HG03469 (cell line): Measurements from ENCODE around the gene PPP2R5E.
A peak's percentile ranks its signal among the peaks of the same experiment; 100 is the strongest.

Experiments used
- ATAC-seq: cut with Tn5 transposase; IDR thresholded peaks from one replicate; pipeline ENCODE4 v1.9.1; 2021; ENCODE audit warnings: mild to moderate bottlenecking, moderate library complexity, moderate number of reproducible peaks; ENCODE audit not compliant: unreplicated experiment

Gene PPP2R5E

DNA sequence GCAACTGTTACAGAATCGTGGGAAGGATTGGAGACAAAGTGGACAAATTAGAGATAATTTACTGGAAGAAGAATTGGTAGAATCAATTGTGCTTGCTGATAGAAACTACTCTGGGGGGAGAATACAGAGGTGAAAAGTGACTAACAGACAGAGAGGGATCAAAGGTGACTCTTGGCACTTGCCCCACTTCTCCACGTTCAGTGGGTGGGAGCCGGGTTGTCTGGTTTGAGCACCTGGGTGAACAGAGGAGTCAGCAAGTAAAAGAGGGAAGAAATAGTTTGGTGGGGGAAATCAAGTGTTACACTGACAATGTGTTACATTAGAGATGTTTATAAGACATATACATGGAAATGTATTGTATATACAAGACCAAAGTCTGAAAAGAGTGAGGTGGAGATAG, 69.1 kb downstream of the PPP2R5E start:
- ATAC-seq = no peak

DNA sequence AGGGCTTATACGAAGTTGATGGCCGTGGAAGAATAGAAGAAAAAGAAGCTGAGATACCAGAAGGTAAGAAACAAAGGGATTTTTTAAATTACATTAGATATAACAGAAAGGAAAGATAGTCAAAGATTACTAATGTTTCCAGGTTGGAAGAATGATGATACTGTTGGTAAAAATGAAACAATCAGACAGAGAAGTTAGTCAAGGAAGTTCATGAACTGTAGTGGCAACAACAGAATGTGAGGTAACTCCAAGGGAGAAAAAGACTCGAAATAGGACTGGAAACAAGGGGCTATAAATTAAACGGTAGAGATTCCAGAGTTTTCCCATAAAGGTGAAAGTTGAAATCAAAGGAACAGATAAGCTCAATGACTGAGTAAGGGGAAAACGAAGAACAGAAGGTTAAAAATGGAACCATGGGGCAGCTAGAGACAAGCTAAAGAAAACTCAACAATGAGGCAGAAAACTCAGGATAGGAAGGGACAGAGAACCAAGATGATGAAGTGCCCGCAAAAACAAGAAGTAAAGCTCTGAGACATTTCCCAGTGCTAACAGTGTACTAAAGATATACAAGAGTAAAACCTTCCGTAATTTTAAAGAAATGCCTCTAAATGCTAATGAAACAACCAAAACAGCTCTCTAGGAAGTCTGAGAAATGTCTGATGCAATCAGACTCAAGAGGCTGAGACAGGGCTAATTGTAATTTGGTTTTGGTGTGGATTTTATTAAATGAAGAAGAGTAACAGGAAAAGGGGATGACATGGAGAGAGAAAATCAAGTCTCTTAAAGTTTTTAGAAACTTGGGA, 70.0 kb downstream of the PPP2R5E start:
- ATAC-seq = no peak

- peak; percentile 88 for ATAC-seq
These were observed 72.0 kb downstream of the PPP2R5E start for GRCh38 chr14:63470962-63471793.

DNA sequence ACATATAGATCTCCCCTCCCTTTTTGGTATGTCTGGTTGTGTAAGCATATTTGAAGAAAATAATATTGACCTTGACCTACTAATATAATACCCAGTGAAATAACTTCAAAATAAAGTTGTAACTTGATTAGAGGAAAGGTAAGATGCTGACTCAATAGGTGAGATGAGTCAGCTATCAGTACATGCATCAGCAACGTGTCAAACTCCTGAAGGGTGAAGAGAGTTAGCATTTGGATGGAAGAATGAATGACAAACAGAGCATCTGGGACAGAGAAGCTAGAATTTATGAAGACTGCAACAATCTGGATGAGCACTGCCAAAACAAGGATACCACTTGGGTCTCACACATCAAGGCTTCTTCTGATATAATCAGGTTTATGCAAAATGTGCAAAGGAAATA, 74.9 kb downstream of the PPP2R5E start:
- no peak for ATAC-seq

- ATAC-seq = no peak
These were observed 75.6 kb downstream of the PPP2R5E start for GRCh38 chr14:63467440-63468072.

DNA sequence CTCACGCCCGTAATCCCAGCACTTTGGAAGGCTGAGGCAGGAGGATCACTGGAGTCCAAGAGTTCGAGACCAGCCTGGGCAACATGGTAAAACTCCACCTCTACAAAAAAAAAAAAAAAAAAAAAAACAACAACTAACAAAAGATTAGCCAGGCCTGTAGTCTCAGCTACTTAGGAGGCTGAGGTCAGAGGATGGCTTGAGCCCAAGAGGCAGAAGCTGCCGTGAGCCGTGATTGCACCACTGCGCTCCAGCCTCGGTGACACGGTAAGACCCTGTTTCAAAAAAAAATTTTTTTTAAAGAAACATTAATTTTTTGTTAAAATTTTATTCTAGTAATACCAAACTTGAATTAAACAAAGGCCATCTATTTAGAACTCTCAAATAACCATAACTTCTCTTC, 77.8 kb downstream of the PPP2R5E start:
- no peak for ATAC-seq

DNA sequence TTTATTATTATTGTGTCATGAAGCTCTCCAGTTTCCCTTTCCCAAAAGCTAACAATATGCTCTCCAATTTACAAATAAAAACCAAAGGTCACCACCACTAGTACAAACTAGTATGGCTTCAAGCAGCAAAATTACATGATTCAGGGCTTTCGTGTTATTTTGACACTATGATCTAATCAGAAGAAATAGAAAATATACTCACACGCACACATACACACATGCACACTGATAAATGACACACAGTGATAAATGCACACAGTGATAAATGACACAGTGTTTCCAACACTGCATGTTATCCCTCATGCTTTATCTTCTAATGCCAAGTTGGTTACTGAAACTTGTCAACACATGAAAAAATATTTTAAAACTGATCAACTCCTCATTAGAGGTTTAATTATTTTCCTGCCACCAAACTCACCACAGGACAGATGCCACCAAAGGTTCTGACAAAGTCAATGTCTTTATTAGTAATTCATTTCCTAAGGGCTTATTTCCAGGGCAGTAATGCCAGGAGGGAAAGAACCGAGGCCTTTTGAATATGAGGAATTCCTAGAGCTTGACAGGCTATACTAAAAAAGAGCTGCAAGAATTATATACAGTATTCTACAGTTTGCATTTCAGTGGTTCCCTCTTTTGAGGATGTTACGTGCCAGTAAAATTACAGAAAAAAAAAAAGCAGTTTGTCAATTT, 82.4 kb downstream of the PPP2R5E start:
- ATAC-seq = no peak

DNA sequence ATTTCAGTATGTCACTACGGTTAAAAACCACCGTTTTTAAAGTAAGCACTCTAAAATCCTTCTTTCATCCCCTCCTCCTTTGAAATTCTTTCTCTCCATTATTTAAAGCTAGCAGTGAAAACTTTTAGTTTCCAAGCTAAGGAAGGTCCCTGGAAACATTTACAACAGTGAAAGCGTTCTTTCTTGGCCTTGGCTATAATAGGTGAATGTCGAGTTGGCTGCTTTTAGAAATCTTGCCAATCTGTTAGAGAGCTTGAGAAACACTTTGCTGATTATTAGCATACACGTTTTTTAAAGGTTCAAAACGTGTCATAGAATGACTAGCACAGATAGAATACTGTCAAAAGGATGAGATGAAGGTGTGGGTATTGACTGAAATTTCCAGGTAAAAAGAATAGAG, 83.4 kb downstream of the PPP2R5E start:
- ATAC-seq = no peak

GRCh38 chr14:63457498-63457897, 85.7 kb downstream of the PPP2R5E start:
- ATAC-seq = no peak

- no peak for ATAC-seq
These were observed 88.1 kb downstream of the PPP2R5E start for GRCh38 chr14:63454863-63455622.

DNA sequence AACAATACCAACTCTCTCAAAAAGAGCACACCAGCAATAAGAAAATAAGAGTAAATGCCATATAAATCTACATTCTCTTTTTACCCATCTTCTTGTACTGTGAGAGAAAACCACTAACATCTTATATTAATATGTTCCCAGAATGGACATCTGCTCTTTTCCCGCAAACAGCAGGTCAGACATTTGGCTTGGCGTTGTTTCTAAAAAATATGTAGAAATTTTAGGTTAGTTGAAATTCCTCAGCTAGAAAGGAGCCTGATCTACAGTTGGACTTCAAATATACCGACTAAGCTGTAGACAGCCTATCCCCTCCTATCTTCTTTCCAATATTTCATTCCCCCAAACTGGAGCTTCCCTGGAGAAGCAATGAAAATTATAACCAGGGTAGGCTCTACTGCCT, 88.7 kb downstream of the PPP2R5E start:
- ATAC-seq = no peak

GRCh38 chr14:63453443-63453936, 89.7 kb downstream of the PPP2R5E start:
- no peak for ATAC-seq

GRCh38 chr14:63452796-63453195, 90.4 kb downstream of the PPP2R5E start:
- ATAC-seq = no peak

DNA sequence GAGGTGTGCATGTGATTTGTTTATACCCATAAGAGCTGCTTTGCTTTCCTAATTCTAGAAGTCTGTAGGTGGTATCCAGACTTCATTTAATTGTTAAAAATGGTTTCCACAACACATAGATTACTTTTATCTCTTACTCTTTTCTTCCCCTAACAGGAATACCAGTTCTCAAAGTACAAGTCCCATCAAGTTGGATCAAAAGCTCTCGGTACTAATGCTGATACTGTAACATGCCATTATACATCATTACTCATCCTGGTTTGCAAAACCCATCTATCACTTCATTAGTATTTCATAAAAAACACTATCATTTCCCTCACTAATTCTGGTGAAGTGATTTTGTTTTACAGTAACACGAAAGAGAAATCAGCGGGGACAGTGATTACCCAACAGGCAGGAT, 94.3 kb downstream of the PPP2R5E start:
- no peak for ATAC-seq

- no peak for ATAC-seq
These were observed 98.6 kb downstream of the PPP2R5E start for GRCh38 chr14:63444588-63444987.

GRCh38 chr14:63443988-63444387, 99.2 kb downstream of the PPP2R5E start:
- ATAC-seq = no peak

DNA sequence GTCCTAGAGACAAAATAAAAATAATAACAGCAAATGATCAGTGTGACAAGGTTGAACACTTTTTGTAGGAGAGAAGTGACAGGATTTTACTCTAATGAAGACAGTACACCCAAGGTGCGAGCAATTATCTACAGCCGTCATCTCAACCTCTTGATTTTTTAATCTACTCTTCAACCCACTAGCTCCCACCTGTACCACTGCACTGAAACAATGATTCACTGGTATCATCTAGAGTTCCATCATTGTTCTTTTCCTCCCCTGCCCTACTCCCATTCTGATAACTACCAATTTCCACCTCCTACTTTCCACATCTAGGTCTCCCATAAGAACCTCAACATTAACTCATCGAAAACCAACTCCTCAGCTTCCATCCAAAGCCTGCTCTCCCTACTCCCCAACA, 99.8 kb downstream of the PPP2R5E start:
- ATAC-seq = no peak

GRCh38 chr14:63438065-63438757, 105.0 kb downstream of the PPP2R5E start:
- ATAC-seq = no peak

GRCh38 chr14:63436286-63437098, 106.7 kb downstream of the PPP2R5E start:
- no peak for ATAC-seq
